Erythroblast (primary cell): ENCODE data around the gene SAMM50.

Experiments
- GATA1 ChIP-seq: IDR thresholded peaks from 2 replicates; pipeline ENCODE4 v1.6.1; 2011; ENCODE audit warnings: low read depth, mild to moderate bottlenecking, control low read depth, low read length, moderate library complexity
- POLR2A ChIP-seq: IDR thresholded peaks from 2 replicates; pipeline ENCODE4 v1.6.1; 2011; ENCODE audit warnings: mild to moderate bottlenecking, low read length

GRCh38 chr22:43923631-43924464 lies 31.4 kb upstream of the SAMM50 start, which contains the start of gene PNPLA3:
- TF ChIP-seq POLR2A, result no peak
- TF ChIP-seq GATA1, result no peak
